Hematopoietic multipotent progenitor cell (in vitro differentiated cells): ENCODE data around the gene CYP26C1. TPM values are rescaled to one million over a fixed set of nuclear protein-coding genes. Genes with fewer than 3 reads are reported as not detected.

Source experiments
- DNase-seq, 3 donors: peaks; one replicate each; pipeline ENCODE4 v3.0.0-alpha.2; 2011 to 2015; ENCODE audit warnings: low read depth in 2 of 3, low spot score in 2 of 3
- total RNA-seq: library from RNA; depleted of rRNA; stranded (reverse); fragments of >200 nt; gene quantifications from one replicate; pipeline ENCODE4 v1.2.3, GENCODE V29; 2012

CYP26C1 gene
- total RNA-seq, 1 donor = 0.54 TPM

- no peak for DNase-seq
Measured at GRCh38 chr10:93103953-93104352, 43.4 kb downstream of the CYP26C1 start.

GRCh38 chr10:93106631-93107072, 46.1 kb downstream of the CYP26C1 start:
- no peak for DNase-seq

GRCh38 chr10:93110472-93111146, 50.0 kb downstream of the CYP26C1 start:
- DNase-seq = no peak

DNA sequence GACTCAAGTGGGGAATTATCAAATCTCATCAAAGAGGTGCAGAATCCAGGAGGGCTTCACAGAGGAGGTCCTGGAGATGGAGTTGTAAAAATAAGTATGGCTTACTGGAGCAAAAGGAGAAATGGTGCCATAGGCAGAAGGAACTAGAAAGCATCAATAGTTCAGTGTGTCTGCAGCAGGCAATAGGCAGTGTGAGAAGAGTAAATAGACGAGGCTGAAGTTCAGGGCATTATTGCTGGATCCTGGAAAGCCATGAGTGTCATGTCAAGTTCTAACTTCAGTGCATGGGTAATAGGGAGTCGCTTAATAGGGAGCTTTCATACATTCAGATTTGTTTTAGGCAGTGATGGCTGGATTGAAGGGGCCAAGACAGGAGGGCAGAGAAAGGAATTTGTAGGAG, 52.4 kb downstream of the CYP26C1 start:
- DNase-seq = no peak

GRCh38 chr10:93115661-93116383, 55.2 kb downstream of the CYP26C1 start:
- peak; percentile 48 to 85 (median 83) for DNase-seq

Other genes with a start within 250 kb of the CYP26C1 start
- gene EXOC6, start 212.3 kb upstream of the CYP26C1 start, total RNA-seq = 14.0 TPM
- not detected for gene CYP26A1, start 13.1 kb downstream of the CYP26C1 start, total RNA-seq